ENCODE results near the gene ACBD6.

ACBD6 gene

DNA sequence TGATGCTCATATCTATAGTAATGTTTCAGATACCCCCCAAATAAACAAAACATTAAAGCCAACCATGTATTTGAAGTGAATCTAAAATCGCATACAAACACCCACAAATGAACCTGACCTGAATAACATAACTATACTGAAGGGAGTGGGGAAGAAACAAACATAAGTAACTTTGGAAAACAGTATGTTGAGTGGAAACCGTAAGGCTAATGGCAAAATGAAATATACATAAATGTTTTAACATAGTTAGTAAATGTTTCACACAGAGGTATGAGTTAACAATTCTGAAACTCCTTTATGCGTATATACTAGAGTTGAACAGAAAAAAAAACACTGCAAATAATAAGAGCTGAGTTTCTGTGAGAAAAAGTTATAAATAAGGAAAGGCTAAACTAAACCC lies 125.6 kb downstream of the ACBD6 start:
- no peak for DNase-seq (ENCODE audit: low read depth)
- no peak overlapping the region for H3K4me3 ChIP-seq (ENCODE audit: low read depth, low read length)
- TF ChIP-seq, protein P1, sequence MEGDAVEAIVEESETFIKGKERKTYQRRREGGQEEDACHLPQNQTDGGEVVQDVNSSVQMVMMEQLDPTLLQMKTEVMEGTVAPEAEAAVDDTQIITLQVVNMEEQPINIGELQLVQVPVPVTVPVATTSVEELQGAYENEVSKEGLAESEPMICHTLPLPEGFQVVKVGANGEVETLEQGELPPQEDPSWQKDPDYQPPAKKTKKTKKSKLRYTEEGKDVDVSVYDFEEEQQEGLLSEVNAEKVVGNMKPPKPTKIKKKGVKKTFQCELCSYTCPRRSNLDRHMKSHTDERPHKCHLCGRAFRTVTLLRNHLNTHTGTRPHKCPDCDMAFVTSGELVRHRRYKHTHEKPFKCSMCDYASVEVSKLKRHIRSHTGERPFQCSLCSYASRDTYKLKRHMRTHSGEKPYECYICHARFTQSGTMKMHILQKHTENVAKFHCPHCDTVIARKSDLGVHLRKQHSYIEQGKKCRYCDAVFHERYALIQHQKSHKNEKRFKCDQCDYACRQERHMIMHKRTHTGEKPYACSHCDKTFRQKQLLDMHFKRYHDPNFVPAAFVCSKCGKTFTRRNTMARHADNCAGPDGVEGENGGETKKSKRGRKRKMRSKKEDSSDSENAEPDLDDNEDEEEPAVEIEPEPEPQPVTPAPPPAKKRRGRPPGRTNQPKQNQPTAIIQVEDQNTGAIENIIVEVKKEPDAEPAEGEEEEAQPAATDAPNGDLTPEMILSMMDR (IDR thresholded peaks at IDR 0.05; ENCODE audit: low read depth, low read length, missing control alignments), result no peak

GRCh38 chr1:180376253-180376652 lies 126.1 kb downstream of the ACBD6 start:
- no peak overlapping the region for H3K4me3 ChIP-seq (ENCODE audit: low read depth, low read length)
- DNase-seq (ENCODE audit: low read depth), result no peak
- TF ChIP-seq, protein P1 (IDR thresholded peaks at IDR 0.05; ENCODE audit: low read depth, low read length, missing control alignments), result no peak

DNA sequence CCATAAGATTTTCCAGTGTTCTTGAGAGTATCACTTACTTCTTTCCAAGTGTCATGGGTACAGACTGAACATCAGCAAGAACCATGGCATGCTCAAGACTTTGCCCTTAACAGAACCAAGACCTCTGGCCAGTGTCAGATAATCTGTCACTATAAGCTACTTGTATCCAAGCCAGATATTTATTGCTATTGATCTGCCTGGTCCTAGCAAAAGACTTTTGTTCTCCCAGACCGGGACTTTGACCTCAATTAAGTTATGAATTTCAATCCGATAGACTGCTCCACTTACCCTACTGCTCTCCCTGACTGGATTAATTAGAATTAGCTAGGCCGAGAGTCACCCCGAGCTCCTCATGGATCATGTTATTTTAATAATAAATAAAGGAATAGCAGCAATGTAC lies 129.6 kb downstream of the ACBD6 start:
- no peak for DNase-seq (ENCODE audit: low read depth)
- TF ChIP-seq, protein P1 (IDR thresholded peaks at IDR 0.05; ENCODE audit: low read depth, low read length, missing control alignments), result no peak

GRCh38 chr1:180370597-180370996 lies 131.8 kb downstream of the ACBD6 start:
- TF ChIP-seq, protein P1 (IDR thresholded peaks at IDR 0.05; ENCODE audit: low read depth, low read length, missing control alignments), result no peak
- H3K4me3 ChIP-seq (ENCODE audit: low read depth, low read length), result no peak overlapping the region
- no peak for DNase-seq (ENCODE audit: low read depth)

More for the DNA sequence above, 129.6 kb downstream of the ACBD6 start:
- H3K4me3 ChIP-seq (ENCODE audit: low read depth, low read length), result no peak overlapping the region

DNA sequence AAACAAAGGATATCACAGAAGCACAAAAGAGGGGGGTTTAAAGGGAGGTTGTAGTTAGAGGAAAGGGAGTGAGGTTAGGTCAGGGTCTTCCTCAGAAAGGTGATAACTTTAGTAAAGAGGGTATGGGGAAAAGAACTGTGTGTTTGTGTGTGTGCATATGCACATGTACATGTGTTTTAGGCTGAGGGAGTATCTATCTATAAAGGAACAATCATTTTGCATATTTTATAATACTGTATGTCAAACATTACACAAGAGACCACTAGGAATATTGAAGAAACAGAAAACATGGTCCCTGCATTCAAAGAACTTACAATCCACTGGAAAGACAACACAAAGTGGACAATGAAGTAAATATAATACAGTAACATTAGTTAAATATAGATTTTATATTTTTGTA lies 132.2 kb downstream of the ACBD6 start:
- TF ChIP-seq, protein P1 (IDR thresholded peaks at IDR 0.05; ENCODE audit: low read depth, low read length, missing control alignments), result no peak
- no peak overlapping the region for H3K4me3 ChIP-seq (ENCODE audit: low read depth, low read length)
- no peak for DNase-seq (ENCODE audit: low read depth)

GRCh38 chr1:180369061-180369460 lies 133.3 kb downstream of the ACBD6 start:
- no peak for DNase-seq (ENCODE audit: low read depth)
- H3K4me3 ChIP-seq (ENCODE audit: low read depth, low read length), result no peak overlapping the region
- TF ChIP-seq, protein P1 (IDR thresholded peaks at IDR 0.05; ENCODE audit: low read depth, low read length, missing control alignments), result no peak

GRCh38 chr1:180366371-180367068 lies 135.9 kb downstream of the ACBD6 start:
- DNase-seq (ENCODE audit: low read depth), result no peak
- TF ChIP-seq, protein P1 (IDR thresholded peaks at IDR 0.05; ENCODE audit: low read depth, low read length, missing control alignments), result no peak
- H3K4me3 ChIP-seq (ENCODE audit: low read depth, low read length), result no peak overlapping the region
